K562 (cell line): ENCODE results near the gene EPOP. TPM values are rescaled to one million over a fixed set of nuclear protein-coding genes. Genes with fewer than 3 reads are reported as not detected.

Experiments used
- CHD4 ChIP-seq: fragments of 200-600 bp; sonication (generic); IDR thresholded peaks from 3 replicates; pipeline ENCODE4 v1.6.1; 2012; ENCODE audit warnings: low read depth, mild to moderate bottlenecking, mixed read lengths, low read length, inconsistent platforms; ENCODE audit not compliant: insufficient read depth, insufficient replicate concordance, poor library complexity, severe bottlenecking
- CREBBP ChIP-seq: IDR thresholded peaks from one replicate; pipeline ENCODE4 v1.6.1; 2012; ENCODE audit warnings: low read depth, mild to moderate bottlenecking, control low read depth, inconsistent platforms, low read length
- E2F6 ChIP-seq, 2 experiments: IDR thresholded peaks; 2 replicates each; pipeline ENCODE4 v1.6.1; 2011; ENCODE audit warnings: borderline replicate concordance in 1 of 2, control low read depth in 1 of 2, low read depth in 1 of 2, low read length in 1 of 2, mild to moderate bottlenecking in 1 of 2, mixed read lengths in 1 of 2, moderate library complexity in 1 of 2; ENCODE audit not compliant: insufficient read depth in 1 of 2, insufficient read length in 1 of 2, poor library complexity in 1 of 2, severe bottlenecking in 1 of 2; ENCODE audit errors: extremely low read depth in 1 of 2
- EP400 ChIP-seq: fragments of 450-650 bp; IDR thresholded peaks from 2 replicates; pipeline ENCODE4 v1.6.1; 2017; ENCODE audit warnings: antibody characterized with exemption, mild to moderate bottlenecking, moderate library complexity
- GATA2 ChIP-seq: sonication (generic); formaldehyde crosslinking; IDR thresholded peaks from 2 replicates; pipeline ENCODE4 v1.4.0; 2020; ENCODE audit warnings: mild to moderate bottlenecking, missing genetic modification reagents
- HSF4 ChIP-seq: fragments of 250-450 bp; sonication (Bioruptor Pico); IDR thresholded peaks from 2 replicates; pipeline ENCODE4 v2.1.2; 2022; ENCODE audit warnings: mild to moderate bottlenecking, moderate library complexity, borderline replicate concordance
- POLR2G ChIP-seq: fragments of 200-400 bp; formaldehyde crosslinking; IDR thresholded peaks from 2 replicates; pipeline ENCODE4 v1.6.1; 2017; ENCODE audit warnings: low read depth, mild to moderate bottlenecking, antibody characterized with exemption, low read length, moderate library complexity
- RHOXF2B ChIP-seq: fragments of 250-450 bp; sonication (Bioruptor Pico); conservative IDR thresholded peaks from 2 replicates; pipeline ENCODE4 v1.5.1; 2021
- RNF2 ChIP-seq: sonication (generic); IDR thresholded peaks from 2 replicates; pipeline ENCODE4 v1.6.1; 2016
- SIN3A ChIP-seq, 2 experiments: fragments of 150-350 bp in 1 of 2; IDR thresholded peaks; 2 replicates each; pipeline ENCODE4 v1.6.1; 2011 to 2016; ENCODE audit warnings: borderline replicate concordance in 2 of 2, low read depth in 2 of 2, low read length in 2 of 2, mild to moderate bottlenecking in 2 of 2, moderate library complexity in 2 of 2; ENCODE audit not compliant: control insufficient read depth in 1 of 2
- VEZF1 ChIP-seq: fragments of 200-800 bp; sonication (Bioruptor generic); IDR thresholded peaks from 2 replicates; pipeline ENCODE4 v1.6.1; 2017; ENCODE audit warnings: missing genetic modification characterization, missing compliant biosample characterization
- ZBTB7A ChIP-seq: IDR thresholded peaks from 2 replicates; pipeline ENCODE4 v1.6.1; 2011; ENCODE audit warnings: low read depth, mild to moderate bottlenecking, low read length, moderate library complexity, borderline replicate concordance; ENCODE audit not compliant: control insufficient read depth
- ZBTB9 ChIP-seq: fragments of 450-650 bp; formaldehyde crosslinking; IDR thresholded peaks from 2 replicates; pipeline ENCODE4 v1.4.0; 2020; ENCODE audit warnings: mild to moderate bottlenecking, moderate library complexity
- ZNF133 ChIP-seq: fragments of 250-450 bp; sonication (Bioruptor Pico); IDR thresholded peaks from 2 replicates; pipeline ENCODE4 v1.4.0; 2020; ENCODE audit warnings: mild to moderate bottlenecking
- ZNF146 ChIP-seq: IDR thresholded peaks from one replicate; pipeline ENCODE4 v1.6.1; 2018; ENCODE audit warnings: missing compliant biosample characterization; ENCODE audit not compliant: unreplicated experiment
- ZSCAN32 ChIP-seq: fragments of 450-650 bp; formaldehyde crosslinking; IDR thresholded peaks from 2 replicates; pipeline ENCODE4 v1.4.0; 2020; ENCODE audit warnings: mild to moderate bottlenecking, moderate library complexity
- polyA plus RNA-seq, 8 experiments: library from polyadenylated mRNA; depleted of rRNA in 4 of 8; stranded (reverse) in 5 of 8; unstranded in 3 of 8; fragments of >200 nt; fragmentation: Nextera tagmentation in 2 of 8; fragmentation: Illumina TruSeq in 1 of 8; extraction: Ambion mirVana in 2 of 8; extraction: Trizol in 1 of 8; gene quantifications; 2 replicates each; pipeline versions ENCODE4 v1.2.1 to v1.2.3, GENCODE V29; 2011 to 2014; ENCODE audit warnings: inconsistent platforms in 1 of 8, missing spikeins in 1 of 8
- total RNA-seq, 7 experiments: library from RNA; depleted of rRNA in 6 of 7; stranded (reverse); fragments of >200 nt in 6 of 7; fragmentation: Illumina TruSeq in 2 of 7; extraction: Trizol in 2 of 7; gene quantifications; 2 replicates each; pipeline versions ENCODE4 v1.2.1 to v1.2.3, GENCODE V29; 2011 to 2021; ENCODE audit warnings: low replicate concordance in 1 of 7
- TF ChIP-seq, protein P1 (sequence below), 2 experiments: fragments of 150-350 bp in 1 of 2; IDR thresholded peaks; 2 replicates each; pipeline ENCODE4 v1.6.1; 2012 to 2016; ENCODE audit warnings: low read depth in 2 of 2, low read length in 2 of 2, mild to moderate bottlenecking in 1 of 2, moderate library complexity in 1 of 2

Gene EPOP
- total and polyA plus RNA-seq, 9 of the 15 experiments (the other 6 are each of a cell fraction or from before 2014, with no cell fraction given), result 0.41 to 10.6 (median 4.6) TPM

DNA sequence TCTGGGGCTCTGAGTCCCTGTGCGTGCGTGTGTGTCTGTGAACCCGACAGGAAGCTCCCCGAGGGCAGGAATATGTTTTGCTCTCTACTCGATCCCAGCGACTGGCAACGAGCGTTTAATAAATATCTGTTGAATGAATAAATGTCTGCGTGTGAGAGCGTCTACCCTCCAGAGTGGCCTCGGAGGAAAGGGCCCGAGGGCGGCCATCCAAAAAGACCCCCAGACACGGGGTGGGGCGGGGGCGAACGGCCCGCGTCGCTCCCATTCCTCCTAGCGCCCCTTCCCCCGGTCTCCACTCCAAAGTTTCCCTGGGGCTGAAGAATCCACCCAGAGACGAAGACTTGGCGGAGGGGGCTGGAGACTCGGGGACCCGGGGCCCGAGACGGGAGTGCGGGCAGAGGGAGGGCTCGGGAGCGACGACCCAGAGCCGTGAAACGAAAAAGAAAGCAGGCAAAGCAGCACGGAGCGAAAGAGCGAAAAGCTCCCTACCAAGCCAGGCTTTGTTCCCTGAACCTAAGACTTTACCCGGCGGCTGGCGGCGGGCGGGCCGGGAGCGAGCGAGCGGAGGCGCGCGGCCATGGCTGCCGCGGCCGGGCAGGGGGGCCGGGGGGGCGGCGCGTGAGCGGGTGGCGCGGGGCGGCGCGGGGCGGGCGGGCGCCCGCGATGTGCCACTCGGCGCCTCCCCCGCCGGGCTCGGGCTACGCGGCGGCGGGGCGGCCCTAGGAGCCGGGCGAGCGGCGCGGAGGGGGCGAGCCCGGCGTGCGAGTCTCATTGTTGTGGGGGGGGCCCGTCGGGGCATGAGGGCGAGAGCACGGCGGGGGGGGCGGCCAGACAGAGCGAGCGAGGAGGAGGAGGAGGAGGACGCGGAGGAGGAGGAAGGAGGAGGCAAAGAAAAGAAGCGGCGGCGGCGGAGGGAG is 30.1 kb upstream of the EPOP start, which contains the start of gene MLLT6 (continued):
- TF ChIP-seq SIN3A (IDR thresholded peaks at IDR 0.05; ENCODE audit: borderline replicate concordance in 2 of 2, control insufficient read depth in 1 of 2, low read depth in 2 of 2, low read length in 2 of 2), result peak in 1 of 2 experiments; percentile 32; a peak in 2 of 4 replicates
- TF ChIP-seq ZNF146 (CRISPR knock-in tag), result no peak
- peak; percentile 84 for TF ChIP-seq POLR2G
- TF ChIP-seq ZSCAN32, result 0 out of 2 replicates have a peak, but pooled peaks have one; percentile 22
- TF ChIP-seq ZBTB7A, result 0 out of 2 replicates have a peak, but pooled peaks have one; percentile 23
- TF ChIP-seq EP400, result 0 out of 2 replicates have a peak, but pooled peaks have one; percentile 3
- TF ChIP-seq RHOXF2B (CRISPR knock-in tag), result no peak
- TF ChIP-seq CHD4, result peak; percentile 45
- no peak for TF ChIP-seq HSF4 (CRISPR knock-in tag)
- TF ChIP-seq ZBTB9 (CRISPR knock-in tag), result peak; percentile 29; the same call in 1 of the 2 replicates
- TF ChIP-seq, protein P1, sequence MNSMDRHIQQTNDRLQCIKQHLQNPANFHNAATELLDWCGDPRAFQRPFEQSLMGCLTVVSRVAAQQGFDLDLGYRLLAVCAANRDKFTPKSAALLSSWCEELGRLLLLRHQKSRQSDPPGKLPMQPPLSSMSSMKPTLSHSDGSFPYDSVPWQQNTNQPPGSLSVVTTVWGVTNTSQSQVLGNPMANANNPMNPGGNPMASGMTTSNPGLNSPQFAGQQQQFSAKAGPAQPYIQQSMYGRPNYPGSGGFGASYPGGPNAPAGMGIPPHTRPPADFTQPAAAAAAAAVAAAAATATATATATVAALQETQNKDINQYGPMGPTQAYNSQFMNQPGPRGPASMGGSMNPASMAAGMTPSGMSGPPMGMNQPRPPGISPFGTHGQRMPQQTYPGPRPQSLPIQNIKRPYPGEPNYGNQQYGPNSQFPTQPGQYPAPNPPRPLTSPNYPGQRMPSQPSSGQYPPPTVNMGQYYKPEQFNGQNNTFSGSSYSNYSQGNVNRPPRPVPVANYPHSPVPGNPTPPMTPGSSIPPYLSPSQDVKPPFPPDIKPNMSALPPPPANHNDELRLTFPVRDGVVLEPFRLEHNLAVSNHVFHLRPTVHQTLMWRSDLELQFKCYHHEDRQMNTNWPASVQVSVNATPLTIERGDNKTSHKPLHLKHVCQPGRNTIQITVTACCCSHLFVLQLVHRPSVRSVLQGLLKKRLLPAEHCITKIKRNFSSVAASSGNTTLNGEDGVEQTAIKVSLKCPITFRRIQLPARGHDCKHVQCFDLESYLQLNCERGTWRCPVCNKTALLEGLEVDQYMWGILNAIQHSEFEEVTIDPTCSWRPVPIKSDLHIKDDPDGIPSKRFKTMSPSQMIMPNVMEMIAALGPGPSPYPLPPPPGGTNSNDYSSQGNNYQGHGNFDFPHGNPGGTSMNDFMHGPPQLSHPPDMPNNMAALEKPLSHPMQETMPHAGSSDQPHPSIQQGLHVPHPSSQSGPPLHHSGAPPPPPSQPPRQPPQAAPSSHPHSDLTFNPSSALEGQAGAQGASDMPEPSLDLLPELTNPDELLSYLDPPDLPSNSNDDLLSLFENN (IDR thresholded peaks at IDR 0.05; ENCODE audit: low read depth in 2 of 2, low read length in 2 of 2), result 0 out of 4 replicates have a peak, but pooled peaks of 1 of the 2 experiments have one; percentile 42
- peak; percentile 98 for TF ChIP-seq VEZF1 (CRISPR knock-in tag)
- TF ChIP-seq ZNF133, result no peak
- TF ChIP-seq GATA2, result no peak
- no peak for TF ChIP-seq CREBBP
- no peak for TF ChIP-seq RNF2
- peak in 1 of 2 experiments; percentile 8 for TF ChIP-seq E2F6 (IDR thresholded peaks at IDR 0.05; ENCODE audit: borderline replicate concordance in 1 of 2, extremely low read depth in 1 of 2, insufficient read depth in 1 of 2, insufficient read length in 1 of 2, low read depth in 1 of 2, low read length in 1 of 2, poor library complexity in 1 of 2, severe bottlenecking in 1 of 2)
